Endothelial cell of umbilical vein (primary cell): Measurements from ENCODE around the gene C5. TPM values are rescaled to one million over a fixed set of nuclear protein-coding genes. Genes with fewer than 3 reads are reported as not detected.

ENCODE experiments used
- BruUV-seq: library from RNA; stranded (reverse); fragments of 400-500 nt; replicated peaks from 2 replicates; lab custom pipeline; 2021; lab: Mats Ljungman, UMichigan
- CTCF ChIA-PET: fragments of 300-600, 350-600 bp; sonication (Branson Sonifier 250); formaldehyde crosslinking; loops from one replicate; lab custom pipeline; 2021; ENCODE audit warnings: antibody characterized with exemption, inconsistent platforms; lab: Charles Lee
- POLR2A ChIA-PET: fragments of 300-600, 350-600 bp; sonication (Branson Sonifier 250); formaldehyde crosslinking; loops from one replicate; lab custom pipeline; 2021; ENCODE audit warnings: antibody characterized with exemption, inconsistent platforms; lab: Charles Lee
- DNase-seq: peaks from one replicate; pipeline ENCODE4 v3.0.0-alpha.2; 2011; ENCODE audit warnings: low read depth, low spot score
- FAIRE-seq: peaks from 2 replicates; lab custom pipeline; 2011; peaks lifted over from hg19 to GRCh38; lab: Jason Lieb, UNC
- H2AFZ ChIP-seq: 2 replicates; pipeline ENCODE4 v1.6.0; 2012; ENCODE audit warnings: low read depth, low read length, control low read depth, inconsistent platforms
- H3K27ac ChIP-seq: 2 replicates; pipeline ENCODE4 v1.5.1; 2011; ENCODE audit warnings: low read depth, mild to moderate bottlenecking, control low read depth, low read length, moderate library complexity; ENCODE audit not compliant: insufficient read depth
- H3K27me3 ChIP-seq, 2 experiments: 2 replicates each; pipeline versions ENCODE4 v1.6.0 to v1.6.1; 2011; ENCODE audit warnings: low read length in 2 of 2, mixed read lengths in 1 of 2; ENCODE audit not compliant: control insufficient read depth in 2 of 2, insufficient read depth in 2 of 2
- H3K36me3 ChIP-seq, 2 experiments: 2 replicates in 1 of 2; 3 replicates in 1 of 2; pipeline ENCODE4 v1.5.1; 2011; ENCODE audit warnings: low read length in 2 of 2, mild to moderate bottlenecking in 1 of 2, moderate library complexity in 1 of 2; ENCODE audit not compliant: control insufficient read depth in 2 of 2, insufficient read depth in 2 of 2; ENCODE audit errors: extremely low read depth in 1 of 2
- H3K4me1 ChIP-seq: 3 replicates; pipeline ENCODE4 v1.5.1; 2011; ENCODE audit warnings: mild to moderate bottlenecking, low read length; ENCODE audit not compliant: control insufficient read depth, insufficient read depth; ENCODE audit errors: extremely low read depth
- H3K4me2 ChIP-seq: 2 replicates; pipeline ENCODE4 v1.6.1; 2011; ENCODE audit warnings: low read length, control low read depth, mixed read lengths; ENCODE audit not compliant: insufficient read depth
- H3K4me3 ChIP-seq, 3 experiments: fragments of 200-600 bp in 1 of 3; sonication (generic), shearing (Covaris generic) in 1 of 3; replicated peaks in 1 of 3; 2 replicates each; pipeline ENCODE4 v1.5.1; 2011 to 2016; ENCODE audit warnings: control low read depth in 3 of 3, low read length in 3 of 3, mild to moderate bottlenecking in 2 of 3, inconsistent platforms in 1 of 3, low read depth in 1 of 3, moderate library complexity in 1 of 3; ENCODE audit not compliant: insufficient read depth in 1 of 3
- H3K79me2 ChIP-seq: 2 replicates; pipeline ENCODE4 v1.6.0; 2012; ENCODE audit warnings: low read length, inconsistent platforms; ENCODE audit not compliant: control insufficient read depth, insufficient read depth
- H3K9ac ChIP-seq: replicated peaks from 2 replicates; pipeline ENCODE3; 2011; ENCODE audit warnings: low read length, control low read depth; ENCODE audit not compliant: insufficient read depth; ENCODE audit errors: extremely low read depth
- H3K9me1 ChIP-seq: replicated peaks from 3 replicates; pipeline ENCODE4 v1.6.0; 2011; ENCODE audit warnings: mild to moderate bottlenecking, low read length; ENCODE audit not compliant: control insufficient read depth, insufficient read depth; ENCODE audit errors: extremely low read depth
- H3K9me3 ChIP-seq: replicated peaks from 2 replicates; pipeline ENCODE4 v1.5.1; 2012; ENCODE audit warnings: low read length, inconsistent platforms; ENCODE audit not compliant: control insufficient read depth, insufficient read depth
- H4K20me1 ChIP-seq: replicated peaks from 2 replicates; pipeline ENCODE3; 2011; ENCODE audit warnings: mild to moderate bottlenecking, low read length; ENCODE audit not compliant: control insufficient read depth, insufficient read depth; ENCODE audit errors: extremely low read depth
- EZH2 ChIP-seq: IDR thresholded peaks from 2 replicates; pipeline ENCODE4 v1.6.1; 2012; ENCODE audit warnings: borderline replicate concordance, low read depth, mild to moderate bottlenecking, moderate library complexity, low read length, inconsistent platforms; ENCODE audit not compliant: severe bottlenecking
- FOS ChIP-seq: IDR thresholded peaks from 2 replicates; pipeline ENCODE4 v1.6.1; 2011; ENCODE audit warnings: mild to moderate bottlenecking, low read length, moderate library complexity, borderline replicate concordance; ENCODE audit not compliant: insufficient read depth
- GATA2 ChIP-seq: IDR thresholded peaks from 2 replicates; pipeline ENCODE4 v1.7.0; 2011; ENCODE audit warnings: low read depth, mild to moderate bottlenecking, moderate library complexity, mixed read lengths, low read length; ENCODE audit not compliant: insufficient read length, insufficient read depth
- JUN ChIP-seq: IDR thresholded peaks from 2 replicates; pipeline ENCODE4 v1.6.1; 2011; ENCODE audit warnings: borderline replicate concordance, low read depth; ENCODE audit not compliant: insufficient read length, insufficient read depth
- MYC ChIP-seq: IDR thresholded peaks from one replicate; pipeline ENCODE4 v1.6.1; 2011; ENCODE audit warnings: mild to moderate bottlenecking, low read depth, low read length
- POLR2A ChIP-seq: IDR thresholded peaks from 2 replicates; pipeline ENCODE4 v1.6.1; 2012; ENCODE audit warnings: low read depth, mild to moderate bottlenecking, control low read depth, low read length
- POLR2AphosphoS5 ChIP-seq: IDR thresholded peaks from 2 replicates; pipeline ENCODE4 v1.6.1; 2012; ENCODE audit warnings: low read depth, mild to moderate bottlenecking, control low read depth, low read length, moderate library complexity; ENCODE audit not compliant: insufficient read depth
- dilution Hi-C: fragments of 300-500 bp; cut with MboI; formaldehyde crosslinking; loops from one replicate; pipeline ENCODE4 v1.15.0; 2019; ENCODE audit warnings: low sequenced_read_pairs; ENCODE audit not compliant: extremely low pct_ligation_motif_present
- intact Hi-C: fragments of 100-400 bp; cut with micrococcal nuclease; formaldehyde crosslinking; loops from one replicate; pipeline ENCODE4 v1.10.0; 2022
- polyA plus RNA-seq, 4 experiments: library from polyadenylated mRNA; depleted of rRNA in 3 of 4; stranded (reverse) in 3 of 4; unstranded in 1 of 4; fragments of >200 nt; gene quantifications; 2 replicates each; pipeline versions ENCODE4 v1.2.1 to v1.2.3, GENCODE V29; 2011 to 2012; ENCODE audit warnings: missing spikeins in 1 of 4
- total RNA-seq: library from RNA; stranded (reverse); gene quantifications from 2 replicates; pipeline ENCODE4 v1.2.3, GENCODE V29; 2021
- TF ChIP-seq, protein P1 (sequence below): IDR thresholded peaks from 2 replicates; pipeline ENCODE4 v1.6.1; 2011; ENCODE audit not compliant: insufficient read depth, insufficient read length
- TF ChIP-seq, protein P2 (sequence below), 2 donors: IDR thresholded peaks; 1 replicate in 1 of 2; 2 replicates in 1 of 2; pipeline ENCODE4 v1.5.1; 2011; ENCODE audit warnings: low read length in 2 of 2, mild to moderate bottlenecking in 2 of 2, moderate library complexity in 2 of 2, control low read depth in 1 of 2, inconsistent platforms in 1 of 2, low read depth in 1 of 2; ENCODE audit not compliant: insufficient read depth in 1 of 2; ENCODE audit errors: extremely low read depth in 1 of 2

The C5 gene
- total and polyA plus RNA-seq, 2 donors (not counting 3 experiments of a cell fraction or from before 2014, with no cell fraction given), result 0.79 to 1.6 TPM

DNA sequence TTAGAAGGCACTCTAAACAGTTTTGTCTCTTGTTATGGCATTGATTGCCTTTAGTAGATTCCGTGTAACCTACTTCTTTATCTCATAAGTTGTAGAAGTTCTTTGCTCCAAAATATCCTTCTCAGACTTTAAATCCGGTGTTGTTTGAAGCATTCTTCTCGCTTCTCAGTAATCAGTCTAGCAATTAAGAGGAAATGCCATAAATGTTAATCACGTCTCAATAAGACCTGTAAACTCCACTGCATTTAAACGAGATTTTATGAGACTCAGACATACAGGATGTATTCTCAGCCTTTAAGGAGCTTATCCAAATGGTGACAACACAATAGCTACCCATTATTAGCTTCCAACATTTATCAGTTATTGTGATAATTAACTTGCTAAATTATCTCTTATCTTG, 7.7 kb upstream of the C5 start:
- H3K27ac ChIP-seq, result no peak overlapping the region
- no peak overlapping the region for H3K9ac ChIP-seq
- no peaks in the 10 kb centered on the region for H3K27me3 ChIP-seq
- TF ChIP-seq MYC (no peak), EZH2 (no peak), POLR2AphosphoS5 (no peak), POLR2A (no peak), JUN (no peak), FOS (no peak), GATA2 (no peak)
- TF ChIP-seq, protein P1, sequence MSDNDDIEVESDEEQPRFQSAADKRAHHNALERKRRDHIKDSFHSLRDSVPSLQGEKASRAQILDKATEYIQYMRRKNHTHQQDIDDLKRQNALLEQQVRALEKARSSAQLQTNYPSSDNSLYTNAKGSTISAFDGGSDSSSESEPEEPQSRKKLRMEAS, result no peak
- TF ChIP-seq, protein P2, sequence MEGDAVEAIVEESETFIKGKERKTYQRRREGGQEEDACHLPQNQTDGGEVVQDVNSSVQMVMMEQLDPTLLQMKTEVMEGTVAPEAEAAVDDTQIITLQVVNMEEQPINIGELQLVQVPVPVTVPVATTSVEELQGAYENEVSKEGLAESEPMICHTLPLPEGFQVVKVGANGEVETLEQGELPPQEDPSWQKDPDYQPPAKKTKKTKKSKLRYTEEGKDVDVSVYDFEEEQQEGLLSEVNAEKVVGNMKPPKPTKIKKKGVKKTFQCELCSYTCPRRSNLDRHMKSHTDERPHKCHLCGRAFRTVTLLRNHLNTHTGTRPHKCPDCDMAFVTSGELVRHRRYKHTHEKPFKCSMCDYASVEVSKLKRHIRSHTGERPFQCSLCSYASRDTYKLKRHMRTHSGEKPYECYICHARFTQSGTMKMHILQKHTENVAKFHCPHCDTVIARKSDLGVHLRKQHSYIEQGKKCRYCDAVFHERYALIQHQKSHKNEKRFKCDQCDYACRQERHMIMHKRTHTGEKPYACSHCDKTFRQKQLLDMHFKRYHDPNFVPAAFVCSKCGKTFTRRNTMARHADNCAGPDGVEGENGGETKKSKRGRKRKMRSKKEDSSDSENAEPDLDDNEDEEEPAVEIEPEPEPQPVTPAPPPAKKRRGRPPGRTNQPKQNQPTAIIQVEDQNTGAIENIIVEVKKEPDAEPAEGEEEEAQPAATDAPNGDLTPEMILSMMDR (IDR thresholded peaks at IDR 0.05; ENCODE audit: extremely low read depth in 1 of 2, insufficient read depth in 1 of 2, low read depth in 1 of 2, low read length in 2 of 2), result no peak
- H4K20me1 ChIP-seq, result no peaks in the 10 kb centered on the region
- no peaks in the 10 kb centered on the region for H3K79me2 ChIP-seq
- CTCF ChIA-PET, result interaction anchor here (1.0 to 9.1 kb wide), 8 partner anchors 8 to 309 kb away, joined by 3 to 127 read pairs (median 17); partner anchors contain the start of gene C5
- H3K4me1 ChIP-seq, result peaks cover 27% of the 10 kb centered on the region
- no peak for FAIRE-seq
- no TSS peak for BruUV-seq
- no peaks in the 10 kb centered on the region for H3K36me3 ChIP-seq
- H2AFZ ChIP-seq, result peak overlapping the region; percentile 87
- H3K4me3 ChIP-seq, result no peak overlapping the region
- POLR2A ChIA-PET, result no interaction called here
- H3K9me3 ChIP-seq, result no peaks in the 10 kb centered on the region
- H3K9me1 ChIP-seq, result no peaks in the 10 kb centered on the region
- intact Hi-C loops (loop anchor here (5.0 kb wide), 1 partner anchor 436 kb away; no protein-coding TSS in a partner anchor), dilution Hi-C loops (no loop called here)
- peak; percentile 52 for DNase-seq
- peak overlapping the region; percentile 70 for H3K4me2 ChIP-seq
